Activated CD4-positive, alpha-beta memory T cell treated with anti-CD3 and anti-CD28 coated beads for 36 hours (primary cell): ENCODE data around the gene WNT7A. TPM values are rescaled to one million over a fixed set of nuclear protein-coding genes. Genes with fewer than 3 reads are reported as not detected.
"Not testable (repeated sequence)": the region's sequence is repeated elsewhere in the genome, so short reads cannot be mapped to it uniquely, and the experiment has no call there.

Experiments used
- CTCF ChIA-PET: fragments of 350-600 bp; sonication (Branson Sonifier 250); formaldehyde crosslinking; loops from one replicate; lab custom pipeline; 2021; ENCODE audit warnings: antibody characterized with exemption, inconsistent platforms; lab: Charles Lee
- POLR2A ChIA-PET: fragments of 350-600 bp; sonication (Branson Sonifier 250); formaldehyde crosslinking; loops from one replicate; lab custom pipeline; 2021; ENCODE audit warnings: antibody characterized with exemption; lab: Charles Lee
- DNase-seq: peaks from one replicate; pipeline ENCODE4 v3.0.0-alpha.2; 2020
- H3K27ac Mint-ChIP-seq: one replicate; pipeline ENCODE4 v1.8.0; 2021; ENCODE audit warnings: mixed read lengths
- H3K27me3 Mint-ChIP-seq: one replicate; pipeline ENCODE4 v1.8.0; 2021; ENCODE audit warnings: mixed read lengths
- H3K36me3 Mint-ChIP-seq: one replicate; pipeline ENCODE4 v1.8.0; 2021; ENCODE audit warnings: mixed read lengths
- H3K4me1 Mint-ChIP-seq: one replicate; pipeline ENCODE4 v1.8.0; 2021; ENCODE audit warnings: low read depth, mixed read lengths
- H3K4me3 Mint-ChIP-seq: one replicate; pipeline ENCODE4 v1.8.0; 2021; ENCODE audit warnings: mild to moderate bottlenecking, mixed read lengths
- H3K9me3 Mint-ChIP-seq: one replicate; pipeline ENCODE4 v1.8.0; 2021; ENCODE audit warnings: mixed read lengths
- intact Hi-C: fragments of 100-400 bp; cut with micrococcal nuclease; formaldehyde crosslinking; loops from one replicate; pipeline ENCODE4 v1.15.1; 2023
- total RNA-seq, 2 experiments: library from RNA; stranded (reverse); gene quantifications; one replicate each; pipeline ENCODE4 v1.2.3, GENCODE V29; 2021

The WNT7A gene
- total RNA-seq, 2 experiments from 2014 or later = 0.29 to 0.33 TPM

DNA sequence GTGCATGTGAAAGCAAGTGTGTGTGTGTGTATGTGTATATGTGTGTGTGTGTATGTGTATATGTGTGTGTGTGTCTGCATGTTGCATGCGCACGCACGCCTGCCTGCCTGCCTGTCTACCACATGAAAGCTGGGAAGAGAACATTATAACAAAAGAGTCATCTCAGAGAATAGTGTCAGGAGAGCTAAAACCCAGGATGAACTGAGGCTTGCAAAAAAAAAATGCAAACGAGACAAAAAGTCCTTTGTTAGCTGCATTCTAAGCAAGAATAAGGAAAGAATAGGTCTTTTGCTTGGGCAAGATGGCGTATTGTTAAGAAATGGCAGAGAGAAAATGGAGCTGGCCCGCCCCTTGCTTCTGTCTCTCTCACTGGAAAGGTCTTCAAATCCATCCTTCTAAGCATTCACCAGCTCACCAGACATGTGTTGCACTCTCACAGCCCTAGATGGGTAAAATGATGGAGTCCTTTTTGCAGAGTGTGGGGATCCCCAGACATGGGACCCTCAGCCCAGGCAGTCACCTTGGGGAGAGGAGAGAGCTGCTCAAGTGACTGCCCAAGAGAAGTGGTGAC is 16.4 kb downstream of the WNT7A start:
- Mint-ChIP-seq H3K36me3 (no peaks in the 10 kb centered on the region), H3K4me1 (peaks cover 39% of the 10 kb centered on the region), H3K9me3 (no peaks in the 10 kb centered on the region), H3K4me3 (no peak overlapping the region), H3K27me3 (no peaks in the 10 kb centered on the region), H3K27ac (no peak overlapping the region)
- intact Hi-C loops = no loop called here
- no peak for DNase-seq
- CTCF ChIA-PET = interaction anchor here (1.9 kb wide), 1 partner anchor 17 kb away, joined by 10 read pairs; the partner anchor contains the start of gene WNT7A
- POLR2A ChIA-PET = interaction anchor here (0.9 kb wide), 1 partner anchor 8 kb away, joined by 5 read pairs; no protein-coding TSS in a partner anchor

DNA sequence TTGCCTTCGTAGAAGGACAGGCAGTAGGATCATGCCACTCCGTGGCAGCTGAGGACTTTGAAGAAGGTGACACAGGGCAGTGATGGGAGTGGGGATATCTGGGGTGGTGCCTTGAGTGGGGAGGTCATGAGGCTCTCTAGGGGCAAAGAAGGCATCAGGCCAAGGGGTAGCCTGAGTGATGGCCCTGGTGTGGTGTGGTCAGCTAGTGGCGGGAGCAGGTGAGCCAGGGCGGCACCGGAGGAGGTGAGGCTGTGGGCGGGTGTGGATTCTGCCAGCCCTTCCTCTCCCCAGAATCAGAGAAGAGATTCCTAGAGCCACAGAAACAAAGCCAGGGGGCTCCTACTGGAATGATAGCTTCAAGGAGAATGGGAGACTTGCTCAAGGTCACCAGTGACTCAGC is 18.4 kb downstream of the WNT7A start:
- no peaks in the 10 kb centered on the region for H3K36me3 Mint-ChIP-seq
- no peak for DNase-seq
- H3K4me1 Mint-ChIP-seq = peaks cover 20% of the 10 kb centered on the region
- no peak overlapping the region for H3K4me3 Mint-ChIP-seq
- H3K27ac Mint-ChIP-seq = no peak overlapping the region
- ChIA-PET CTCF (interaction anchor here (1.0 to 1.9 kb wide), 2 partner anchors 19 to 23 kb away, joined by 3 to 10 read pairs; partner anchors contain the start of gene WNT7A), POLR2A (no interaction called here)
- H3K27me3 Mint-ChIP-seq = no peaks in the 10 kb centered on the region
- H3K9me3 Mint-ChIP-seq = no peaks in the 10 kb centered on the region
- intact Hi-C loops = no loop called here

GRCh38 chr3:13860001-13860400 is 19.9 kb downstream of the WNT7A start:
- CTCF ChIA-PET = interaction anchor here (0.8 kb wide), 1 partner anchor 25 kb away, joined by 4 read pairs; no protein-coding TSS in a partner anchor
- peaks cover 6% of the 10 kb centered on the region for H3K4me1 Mint-ChIP-seq
- H3K27ac Mint-ChIP-seq = no peak overlapping the region
- POLR2A ChIA-PET = no interaction called here
- no peaks in the 10 kb centered on the region for H3K36me3 Mint-ChIP-seq
- no peaks in the 10 kb centered on the region for H3K27me3 Mint-ChIP-seq
- no peak for DNase-seq
- H3K9me3 Mint-ChIP-seq = no peaks in the 10 kb centered on the region
- intact Hi-C loops = no loop called here
- H3K4me3 Mint-ChIP-seq = no peak overlapping the region

DNA sequence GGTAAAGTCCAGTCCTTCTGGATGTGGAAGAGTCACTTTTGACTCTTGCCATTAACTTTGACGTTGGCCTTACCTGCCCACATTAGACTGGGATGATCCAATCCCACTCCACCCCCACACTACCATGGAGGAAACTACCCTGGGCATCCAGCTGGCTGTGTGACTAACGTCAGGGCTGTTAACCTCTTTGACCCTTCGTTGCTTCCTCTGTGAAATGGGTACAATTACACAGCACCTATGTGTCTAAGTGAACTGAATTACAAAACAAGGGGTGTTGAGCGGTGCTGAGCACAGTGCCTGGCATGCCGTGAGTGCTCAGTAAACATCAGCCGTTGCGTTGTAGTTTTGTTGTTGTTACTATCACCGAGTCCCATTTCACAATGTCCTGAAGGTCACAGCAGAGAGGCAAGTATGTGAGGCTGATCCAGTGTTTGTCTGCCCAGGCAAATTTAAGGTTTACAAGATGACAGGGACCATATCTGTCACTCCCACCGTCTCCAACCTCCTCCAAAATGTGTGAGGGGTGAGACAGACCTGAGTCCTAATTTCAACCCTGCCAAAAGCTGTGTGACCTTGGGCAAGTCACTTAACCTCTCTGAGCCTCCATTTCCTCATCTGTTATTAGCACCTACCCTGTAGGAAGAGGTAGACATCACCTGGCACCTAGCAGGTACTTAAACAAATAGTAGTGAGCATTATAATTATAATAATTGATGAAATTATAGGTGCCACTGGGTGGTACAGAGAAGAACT is 20.9 kb downstream of the WNT7A start:
- intact Hi-C loops = no loop called here
- CTCF ChIA-PET = no interaction called here
- POLR2A ChIA-PET = no interaction called here
- Mint-ChIP-seq H3K4me3 (no peak overlapping the region), H3K27me3 (no peaks in the 10 kb centered on the region), H3K36me3 (no peaks in the 10 kb centered on the region), H3K4me1 (peaks cover 7% of the 10 kb centered on the region), H3K9me3 (no peaks in the 10 kb centered on the region), H3K27ac (no peak overlapping the region)
- no peak for DNase-seq

GRCh38 chr3:13857702-13858380 is 22.0 kb downstream of the WNT7A start:
- Mint-ChIP-seq H3K9me3 (no peaks in the 10 kb centered on the region), H3K4me1 (peaks cover 12% of the 10 kb centered on the region), H3K4me3 (no peak overlapping the region), H3K27me3 (no peaks in the 10 kb centered on the region), H3K27ac (no peak overlapping the region), H3K36me3 (no peaks in the 10 kb centered on the region)
- CTCF ChIA-PET = no interaction called here
- intact Hi-C loops = no loop called here
- DNase-seq = no peak
- POLR2A ChIA-PET = no interaction called here

DNA sequence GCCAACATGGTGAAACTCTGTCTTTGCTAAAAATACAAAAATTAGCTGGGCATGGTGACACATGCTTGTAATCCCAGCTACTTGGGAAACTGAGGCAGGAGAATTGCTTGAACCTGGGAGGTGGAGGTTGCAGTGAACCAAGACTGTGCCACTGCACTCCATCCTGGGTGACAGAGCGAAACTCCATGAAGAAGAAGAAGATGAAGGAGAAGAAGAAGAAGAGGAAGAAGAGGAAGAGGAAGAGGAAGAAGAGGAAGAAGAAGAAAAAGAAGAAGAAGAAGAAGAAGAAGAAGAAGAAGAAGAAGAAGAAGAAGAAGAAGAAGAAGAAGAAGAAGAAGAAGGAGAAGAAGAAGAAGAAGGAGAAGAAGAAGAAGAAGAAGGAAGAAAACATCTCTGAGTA is 23.2 kb downstream of the WNT7A start:
- H3K9me3 Mint-ChIP-seq, POLR2A ChIA-PET, DNase-seq, H3K27me3 Mint-ChIP-seq, H3K4me3 Mint-ChIP-seq, CTCF ChIA-PET, intact Hi-C loops, H3K27ac Mint-ChIP-seq, H3K36me3 Mint-ChIP-seq: not testable (repeated sequence)
- peaks cover 16% of the 10 kb centered on the region for H3K4me1 Mint-ChIP-seq

- Mint-ChIP-seq H3K36me3 (no peaks in the 10 kb centered on the region), H3K27me3 (no peaks in the 10 kb centered on the region), H3K4me3 (no peak overlapping the region), H3K4me1 (peaks cover 21% of the 10 kb centered on the region), H3K9me3 (no peaks in the 10 kb centered on the region), H3K27ac (no peak overlapping the region)
- intact Hi-C loops = no loop called here
- ChIA-PET CTCF (no interaction called here), POLR2A (no interaction called here)
- DNase-seq = no peak
Measured at GRCh38 chr3:13856006-13856405, 23.9 kb downstream of the WNT7A start.

- no peaks in the 10 kb centered on the region for H3K36me3 Mint-ChIP-seq
- H3K4me1 Mint-ChIP-seq = peaks cover 23% of the 10 kb centered on the region
- ChIA-PET CTCF (no interaction called here), POLR2A (no interaction called here)
- H3K4me3 Mint-ChIP-seq = no peak overlapping the region
- H3K9me3 Mint-ChIP-seq = no peaks in the 10 kb centered on the region
- H3K27ac Mint-ChIP-seq = no peak overlapping the region
- no peak for DNase-seq
- no peaks in the 10 kb centered on the region for H3K27me3 Mint-ChIP-seq
- intact Hi-C loops = no loop called here
Measured at GRCh38 chr3:13854492-13854891, 25.4 kb downstream of the WNT7A start.

GRCh38 chr3:13853978-13854296 is 25.9 kb downstream of the WNT7A start:
- DNase-seq = peak; percentile 40
- intact Hi-C loops = no loop called here
- Mint-ChIP-seq H3K27ac (no peak overlapping the region), H3K4me1 (peaks cover 25% of the 10 kb centered on the region), H3K27me3 (no peaks in the 10 kb centered on the region), H3K4me3 (no peak overlapping the region), H3K36me3 (no peaks in the 10 kb centered on the region), H3K9me3 (no peaks in the 10 kb centered on the region)
- ChIA-PET POLR2A (no interaction called here), CTCF (no interaction called here)

GRCh38 chr3:13853256-13853977 is 26.5 kb downstream of the WNT7A start:
- no peak overlapping the region for H3K27ac Mint-ChIP-seq
- peaks cover 28% of the 10 kb centered on the region for H3K4me1 Mint-ChIP-seq
- no peaks in the 10 kb centered on the region for H3K36me3 Mint-ChIP-seq
- H3K9me3 Mint-ChIP-seq = no peaks in the 10 kb centered on the region
- ChIA-PET CTCF (no interaction called here), POLR2A (no interaction called here)
- no peaks in the 10 kb centered on the region for H3K27me3 Mint-ChIP-seq
- H3K4me3 Mint-ChIP-seq = no peak overlapping the region
- intact Hi-C loops = no loop called here
- no peak for DNase-seq

DNA sequence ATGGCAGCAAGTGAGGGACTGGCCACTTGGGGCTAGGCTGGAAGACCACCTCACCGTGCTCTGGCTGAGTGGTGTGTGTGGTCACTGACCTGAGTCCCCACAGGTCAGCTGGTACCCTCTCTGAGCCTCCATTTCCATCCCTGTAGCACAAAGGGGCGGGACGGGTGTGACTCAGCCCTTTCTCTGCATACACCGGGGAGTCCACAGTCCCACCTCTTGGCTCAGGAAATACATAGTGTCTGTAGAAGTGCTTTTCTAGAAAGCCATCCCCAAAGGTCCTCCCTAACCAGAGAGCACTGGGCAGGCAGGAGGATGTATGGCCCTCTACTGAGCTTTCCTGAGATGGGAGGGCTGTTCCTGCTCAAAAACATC is 27.2 kb downstream of the WNT7A start:
- DNase-seq = peak; percentile 22
- H3K9me3 Mint-ChIP-seq = no peaks in the 10 kb centered on the region
- H3K27ac Mint-ChIP-seq = no peak overlapping the region
- POLR2A ChIA-PET = interaction anchor here (0.6 kb wide), 1 partner anchor 332 kb away, joined by 3 read pairs; no protein-coding TSS in a partner anchor
- H3K27me3 Mint-ChIP-seq = no peaks in the 10 kb centered on the region
- no peaks in the 10 kb centered on the region for H3K36me3 Mint-ChIP-seq
- intact Hi-C loops = no loop called here
- no peak overlapping the region for H3K4me3 Mint-ChIP-seq
- peaks cover 28% of the 10 kb centered on the region for H3K4me1 Mint-ChIP-seq
- CTCF ChIA-PET = no interaction called here
